NCI-H524 treated with DMSO at 0.1 percent for 48 hours (cell line): ENCODE data around the gene GRAPL.
"Not testable (repeated sequence)": the region's sequence is repeated elsewhere in the genome, so short reads cannot be mapped to it uniquely, and the experiment has no call there.

Source experiments
- DNase-seq: peaks from one replicate; lab custom pipeline; 2025; lab: John Stamatoyannopoulos, UW

The GRAPL gene

GRCh38 chr17:19127148-19127980 is at the start of gene GRAPL:
TSS of gene GRAPL (plus strand) at chr17:19127589. CDS start at chr17:19127620, 31 bp downstream.
- DNase-seq, result not testable (repeated sequence)

- DNase-seq, result not testable (repeated sequence)
Measured at GRCh38 chr17:19088804-19089685, 38.3 kb upstream of the GRAPL start.

GRCh38 chr17:19090058-19090772 is 37.2 kb upstream of the GRAPL start:
- DNase-seq, result not testable (repeated sequence)

- DNase-seq, result not testable (repeated sequence)
Measured at GRCh38 chr17:19092737-19093683, 34.4 kb upstream of the GRAPL start.

- DNase-seq, result not testable (repeated sequence)
Measured at GRCh38 chr17:19093684-19094438, 33.5 kb upstream of the GRAPL start.

- DNase-seq, result not testable (repeated sequence)
Measured at GRCh38 chr17:19108517-19108916, 18.9 kb upstream of the GRAPL start.

GRCh38 chr17:19110189-19111097 is 16.9 kb upstream of the GRAPL start:
- not testable (repeated sequence) for DNase-seq

GRCh38 chr17:19111111-19111711 is 16.2 kb upstream of the GRAPL start:
- not testable (repeated sequence) for DNase-seq

- DNase-seq, result not testable (repeated sequence)
Measured at GRCh38 chr17:19111801-19112458, 15.5 kb upstream of the GRAPL start.

GRCh38 chr17:19112459-19112826 is 14.9 kb upstream of the GRAPL start:
- not testable (repeated sequence) for DNase-seq

GRCh38 chr17:19118695-19119094 is 8.7 kb upstream of the GRAPL start:
- not testable (repeated sequence) for DNase-seq

- not testable (repeated sequence) for DNase-seq
Measured at GRCh38 chr17:19125289-19125688, 2.1 kb upstream of the GRAPL start.

- DNase-seq, result not testable (repeated sequence)
Measured at GRCh38 chr17:19129500-19129899, 2.1 kb downstream of the GRAPL start.

- DNase-seq, result not testable (repeated sequence)
Measured at GRCh38 chr17:19131108-19131507, 3.7 kb downstream of the GRAPL start.

GRCh38 chr17:19131772-19132171 is 4.4 kb downstream of the GRAPL start:
- DNase-seq, result not testable (repeated sequence)

GRCh38 chr17:19133793-19134192 is 6.4 kb downstream of the GRAPL start:
- DNase-seq, result not testable (repeated sequence)

GRCh38 chr17:19135391-19135790 is 8.0 kb downstream of the GRAPL start:
- not testable (repeated sequence) for DNase-seq

- not testable (repeated sequence) for DNase-seq
Measured at GRCh38 chr17:19136138-19136537, 8.7 kb downstream of the GRAPL start.
